HTERT RPE-1 (cell line): ENCODE results near the gene UNC79.

Experiments
- in situ Hi-C: fragments of 300-500 bp; cut with MboI; formaldehyde crosslinking; loops from 4 replicates; pipeline ENCODE4 v1.14.3; 2020; ENCODE audit warnings: low sequenced_read_pairs

UNC79 gene

DNA sequence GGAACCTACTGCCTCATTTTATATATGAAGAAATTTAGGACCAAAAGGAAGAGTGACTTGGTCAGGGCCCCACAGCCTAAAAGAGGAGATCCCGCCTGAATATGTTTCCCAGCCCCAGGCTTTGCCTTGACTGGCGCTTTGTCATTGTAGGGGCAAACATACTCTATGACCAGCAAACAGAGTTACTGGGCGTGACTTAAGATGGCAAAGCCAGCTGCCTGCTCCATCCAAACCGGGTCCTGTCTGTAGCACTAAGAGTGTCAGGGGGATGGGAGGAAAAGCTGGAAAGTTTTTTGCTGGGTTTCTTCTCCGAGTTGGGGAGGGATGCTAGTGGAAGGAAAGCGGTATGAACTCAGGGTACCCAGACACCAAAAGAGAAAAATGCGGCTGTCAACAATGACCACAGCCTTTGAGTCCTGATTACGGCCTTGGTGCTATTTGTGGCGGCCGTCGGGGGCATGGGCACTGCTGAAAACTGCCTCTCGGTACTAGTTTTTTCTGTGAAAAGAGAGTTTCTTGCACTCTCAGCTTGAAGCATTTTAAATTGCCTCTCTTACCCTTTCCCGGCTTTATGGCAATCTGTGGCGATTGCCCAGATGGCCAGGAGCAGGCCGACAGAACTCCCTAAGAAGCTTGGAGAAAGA, 274.9 kb downstream of the UNC79 start:
- in situ Hi-C loops = no loop called here

DNA sequence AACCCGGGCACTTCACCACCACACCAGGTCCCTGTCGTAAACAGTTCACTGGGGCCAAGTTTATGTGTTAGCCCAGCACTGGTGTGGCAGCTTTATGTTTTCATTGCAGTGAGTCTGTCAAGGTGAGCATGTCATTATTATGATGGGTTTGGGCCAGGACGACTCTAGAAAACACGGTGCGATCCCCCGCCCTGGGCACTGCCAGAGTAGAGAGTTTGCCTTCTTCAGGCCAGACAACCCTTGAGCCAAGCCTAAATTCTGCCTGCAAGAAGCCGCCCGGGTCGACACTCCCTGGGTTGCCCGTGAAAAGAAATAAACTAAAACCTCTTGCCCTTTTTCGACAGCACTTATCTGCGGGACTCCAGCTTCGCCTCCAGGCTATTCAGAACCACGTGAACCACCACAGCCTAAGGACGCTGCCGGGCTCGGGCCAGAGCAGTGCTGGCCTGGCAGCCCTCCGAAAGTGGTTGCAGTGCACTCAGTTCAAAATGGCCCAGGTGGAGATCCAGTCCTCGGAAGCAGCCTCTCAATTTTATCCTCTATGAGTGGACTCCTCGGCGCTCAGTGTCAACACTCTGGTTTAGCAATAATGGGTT, 275.7 kb downstream of the UNC79 start:
- in situ Hi-C loops = no loop called here

DNA sequence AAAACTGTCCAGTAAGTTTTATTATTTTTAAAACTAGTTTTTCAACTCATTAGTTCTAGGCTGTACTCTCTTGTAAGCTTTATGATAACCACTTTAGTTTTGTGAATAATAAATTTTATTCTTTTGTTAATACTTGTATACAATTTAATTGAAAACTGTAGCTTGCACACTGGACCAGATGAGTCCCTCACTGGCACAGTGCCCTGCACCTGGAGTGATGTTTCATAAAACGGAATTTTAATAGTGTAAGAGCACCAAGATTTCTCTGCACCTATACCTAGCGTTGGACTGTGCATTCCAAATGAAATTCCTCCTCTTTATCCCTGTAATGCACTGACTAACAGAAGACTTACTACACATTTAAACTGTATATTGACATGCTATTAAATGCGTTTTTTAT, 276.7 kb downstream of the UNC79 start:
- in situ Hi-C loops = no loop called here

DNA sequence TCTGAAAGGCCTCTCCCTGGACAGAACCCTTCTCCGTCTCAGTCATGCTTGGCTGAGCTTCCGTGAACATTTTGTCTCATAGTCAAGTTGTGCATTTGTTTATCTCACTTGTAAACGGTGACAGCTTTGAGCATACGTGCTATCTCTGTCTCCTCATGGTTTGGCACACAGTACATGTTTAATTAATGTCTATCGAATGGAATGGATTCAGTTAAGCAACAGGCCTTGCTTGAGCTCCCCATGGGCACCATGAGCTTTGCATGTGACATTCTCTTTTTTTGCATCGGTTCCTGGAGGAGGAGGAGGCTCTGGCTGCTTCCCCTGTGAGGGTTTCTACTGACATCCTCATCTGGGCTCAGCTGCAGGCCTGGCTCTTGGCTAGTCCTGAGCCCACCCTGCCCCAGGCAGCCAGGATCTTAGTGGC, 277.6 kb downstream of the UNC79 start:
- in situ Hi-C loops = no loop called here

DNA sequence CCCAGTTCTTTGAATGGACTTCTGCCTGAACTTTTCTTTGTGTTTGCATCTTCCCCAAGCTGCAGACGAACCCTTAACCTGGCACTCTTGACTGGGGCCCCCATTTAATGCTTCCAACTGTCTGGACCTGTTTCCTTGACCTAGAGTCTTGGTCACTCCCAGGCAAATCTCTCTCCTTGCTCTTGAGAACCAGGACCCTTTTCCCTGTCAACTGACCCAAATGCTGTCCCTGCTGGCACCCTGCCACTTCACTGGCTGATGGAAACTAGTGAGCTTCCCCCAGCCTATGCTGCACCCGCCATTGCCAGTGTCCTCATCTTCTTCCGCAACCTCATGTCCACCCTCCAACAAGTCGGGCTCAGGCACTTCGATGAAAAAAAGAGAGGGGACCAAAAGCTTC, 278.1 kb downstream of the UNC79 start:
- in situ Hi-C loops = no loop called here

DNA sequence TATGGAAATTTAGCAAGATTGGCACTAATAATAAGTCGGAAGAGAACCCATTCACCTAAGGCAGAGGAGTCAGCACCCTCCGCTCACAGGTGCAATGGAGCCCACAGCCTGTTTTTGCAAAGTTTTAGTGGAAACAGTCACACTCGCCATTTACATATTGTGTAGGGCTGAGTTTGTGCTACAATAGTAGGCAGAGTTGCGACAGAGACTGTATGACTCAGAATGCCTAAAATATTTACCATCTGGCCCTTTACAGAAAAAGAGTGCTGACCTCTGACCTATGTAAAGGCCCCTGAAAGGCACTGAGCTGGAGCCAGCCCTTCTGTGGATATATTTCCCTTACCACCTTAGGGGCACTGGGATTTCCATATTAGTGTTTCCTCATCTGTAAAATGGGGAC, 278.5 kb downstream of the UNC79 start:
- in situ Hi-C loops = no loop called here

DNA sequence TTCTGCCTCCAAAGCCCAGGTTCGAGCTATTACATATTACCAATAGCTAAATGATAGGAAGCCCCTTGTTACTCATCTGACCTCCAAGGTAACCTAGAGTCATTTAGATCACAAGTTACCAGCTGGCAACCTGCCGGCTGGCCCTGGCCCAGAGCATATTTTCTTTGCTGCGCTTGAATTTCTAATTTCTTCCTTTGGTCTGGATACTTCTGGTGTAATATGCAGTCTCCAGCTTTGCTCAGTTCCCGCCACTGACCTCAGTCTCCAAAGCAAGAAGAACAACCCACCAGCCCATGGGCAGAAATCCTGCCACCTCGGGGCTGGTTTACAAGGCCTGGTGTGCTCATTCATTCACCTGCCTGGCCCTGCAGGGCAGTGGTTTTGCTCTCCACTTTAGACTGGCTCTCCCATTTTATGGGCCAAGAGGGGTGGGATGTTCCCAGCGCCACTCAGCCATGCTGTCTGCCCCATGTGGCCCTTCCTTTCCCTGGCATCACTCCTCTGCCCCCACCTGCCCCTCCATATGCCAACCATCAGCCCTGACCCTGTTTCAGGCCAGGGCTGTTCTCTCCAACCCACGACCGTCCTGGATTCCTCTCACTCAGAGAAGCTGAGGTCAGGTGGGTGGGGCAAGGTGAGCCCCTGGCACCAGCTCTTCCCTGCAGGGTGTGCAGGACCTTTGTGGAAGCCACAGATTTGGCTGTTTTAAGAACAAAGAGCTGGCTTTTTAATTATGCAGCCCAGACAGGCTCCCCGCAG, 281.5 kb downstream of the UNC79 start:
- in situ Hi-C loops = no loop called here

DNA sequence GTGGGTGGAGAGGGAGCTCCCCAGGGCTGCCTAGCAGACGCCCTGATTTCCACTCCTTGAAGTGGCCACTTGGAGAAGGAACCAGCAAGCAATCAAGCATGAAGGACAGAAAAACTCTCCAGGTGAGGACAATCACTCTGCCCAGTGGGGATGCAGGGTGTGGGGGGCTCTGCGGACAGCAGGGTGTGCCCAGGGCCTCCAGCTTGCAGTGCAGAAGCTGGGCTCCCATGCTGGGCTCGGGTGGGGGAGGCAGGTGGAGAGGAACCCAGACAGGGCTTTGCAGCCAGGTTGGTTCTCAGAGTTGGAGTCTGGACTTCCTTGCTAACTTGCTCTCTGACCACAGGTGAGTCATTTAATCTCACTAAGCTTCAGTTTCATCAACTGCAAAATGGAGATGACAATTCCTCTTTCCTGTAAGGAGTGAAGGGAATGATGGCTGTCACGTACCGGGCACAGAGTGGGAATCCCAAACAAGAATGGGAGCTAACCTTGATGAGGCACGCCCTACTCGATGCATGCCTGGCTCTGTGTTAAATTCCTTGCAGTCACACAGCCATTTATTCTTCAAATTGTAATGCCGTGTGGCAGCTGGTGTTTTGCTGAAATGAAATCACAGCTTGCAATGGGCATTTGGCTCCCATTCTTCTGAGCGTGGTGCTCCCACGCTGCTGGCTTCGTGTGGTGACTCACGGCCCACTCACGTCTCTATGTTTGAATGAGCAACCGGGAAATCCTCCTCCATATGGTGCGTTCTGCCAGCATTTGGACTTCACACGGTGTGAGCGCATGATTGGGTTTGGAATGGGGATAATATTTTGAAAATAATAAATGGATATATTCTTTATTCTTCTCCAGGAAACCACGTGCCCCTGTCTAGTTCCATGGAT, 282.3 kb downstream of the UNC79 start:
- in situ Hi-C loops = no loop called here

DNA sequence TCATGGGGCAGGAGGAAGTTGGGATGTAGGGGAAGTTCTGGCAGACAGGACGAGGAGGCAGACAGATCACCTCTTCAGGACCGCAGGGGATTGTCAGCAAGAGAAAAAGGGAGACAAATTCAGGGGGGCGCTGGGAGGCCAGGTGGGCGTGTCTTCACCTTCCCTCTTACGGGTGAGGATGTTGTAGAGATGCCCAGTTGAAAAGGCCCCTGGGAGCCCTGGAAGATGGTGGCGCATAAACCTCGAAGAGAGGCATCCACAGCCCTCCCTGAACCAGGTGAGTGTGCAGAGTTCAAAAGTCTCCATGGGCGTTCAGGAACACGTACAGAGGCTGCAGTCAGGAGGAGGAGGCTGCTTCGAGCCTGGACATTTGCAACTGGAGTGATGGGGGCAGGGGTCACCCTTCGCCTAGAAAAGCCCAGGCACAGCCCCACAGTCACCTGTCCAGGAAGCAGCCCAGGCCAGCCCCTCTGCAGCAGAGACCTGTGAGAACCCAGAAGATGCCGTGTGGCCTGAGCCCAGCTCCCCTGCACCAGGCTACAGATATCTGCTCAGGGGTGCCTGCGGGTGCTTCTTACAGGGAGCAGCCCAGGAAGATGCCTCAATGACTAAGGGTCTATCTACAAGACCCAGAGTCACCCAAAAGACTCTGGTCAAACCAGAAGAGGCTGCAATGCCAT, 283.1 kb downstream of the UNC79 start:
- in situ Hi-C loops = no loop called here

DNA sequence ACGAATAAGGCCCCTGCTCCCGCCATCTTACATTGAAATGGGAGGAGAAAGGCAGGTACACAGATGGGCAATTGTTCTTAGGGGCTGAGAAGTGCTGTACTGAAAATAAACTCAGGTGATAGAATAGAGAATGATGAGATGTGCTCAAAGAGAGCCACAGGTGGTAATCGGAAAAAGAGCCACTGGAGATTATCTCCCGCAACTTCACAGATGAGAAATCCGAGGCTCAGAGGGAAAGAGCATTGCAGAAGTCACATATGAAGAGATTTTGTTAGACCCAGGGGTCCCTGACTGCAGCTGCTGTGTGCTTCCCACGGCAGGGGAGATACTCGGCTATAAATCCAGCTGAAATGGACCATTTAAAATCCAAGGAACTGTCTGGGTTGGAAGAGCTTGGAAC, 283.9 kb downstream of the UNC79 start:
- in situ Hi-C loops = no loop called here

DNA sequence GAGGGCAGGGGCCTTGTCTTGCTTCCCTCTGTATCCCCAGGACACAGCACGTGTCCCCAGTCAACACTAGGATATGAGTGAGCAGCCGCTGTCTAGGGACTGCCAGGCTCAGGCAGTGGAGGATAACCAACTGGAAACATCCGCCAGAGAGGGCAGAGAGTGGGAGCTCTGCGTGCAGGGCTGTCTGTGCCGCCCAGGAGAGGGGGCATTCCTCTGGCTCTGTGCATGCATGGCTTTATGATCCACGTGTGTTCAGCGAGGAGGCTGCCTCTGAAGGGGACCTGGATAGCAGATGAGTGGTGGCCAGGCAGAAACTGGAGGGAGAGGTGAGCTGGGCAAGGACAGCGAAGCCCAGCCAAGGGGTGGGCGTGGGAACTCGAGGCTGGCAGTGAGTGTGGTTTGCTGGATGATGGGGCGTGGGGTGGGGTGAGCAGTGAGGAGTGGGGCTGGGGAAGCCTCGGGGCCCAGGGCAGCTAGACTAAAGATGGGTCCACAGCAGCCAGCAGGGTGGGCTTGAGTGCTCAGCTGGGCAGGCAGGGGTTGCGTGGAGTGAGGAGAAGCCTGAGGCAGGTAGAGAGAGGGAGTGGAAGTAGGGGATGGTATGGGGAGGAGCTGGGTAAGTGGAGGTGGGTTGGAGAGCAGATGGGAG, 284.7 kb downstream of the UNC79 start:
- in situ Hi-C loops = no loop called here

DNA sequence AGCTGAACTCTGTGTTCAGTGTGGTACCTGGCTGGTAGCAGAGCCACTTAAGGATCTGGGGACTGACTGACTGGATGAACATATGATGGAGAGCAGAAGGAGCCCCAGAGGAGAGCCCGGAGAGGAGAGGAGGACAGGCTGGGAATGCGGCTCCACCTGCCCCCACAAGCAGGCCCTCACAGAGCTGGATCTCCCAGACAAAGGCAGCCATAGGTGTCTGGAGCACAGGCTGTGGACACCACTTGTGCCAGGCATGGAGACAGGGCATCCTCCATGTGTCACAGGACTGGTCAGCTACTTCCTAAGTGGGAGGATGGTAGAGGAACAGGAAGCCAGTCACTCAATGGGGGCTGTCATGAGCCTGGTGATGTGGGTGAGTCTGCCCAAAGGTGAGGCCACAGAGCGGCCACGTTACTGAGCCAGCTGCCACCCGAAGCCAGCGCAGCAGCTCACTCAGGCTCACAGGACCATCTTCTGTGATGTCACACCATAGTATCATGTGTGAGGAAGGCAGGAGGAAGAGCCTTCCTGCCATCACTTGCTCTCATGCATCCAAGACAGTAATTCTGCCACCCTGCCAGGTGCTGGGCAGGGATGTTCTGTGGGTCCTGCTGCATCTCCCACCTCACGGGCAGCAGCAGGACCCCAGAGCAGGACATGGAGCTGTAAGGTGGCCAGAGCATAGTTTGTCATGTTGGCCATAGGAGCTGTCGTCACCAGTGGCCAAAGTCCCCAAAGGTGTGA, 285.4 kb downstream of the UNC79 start:
- in situ Hi-C loops = no loop called here

DNA sequence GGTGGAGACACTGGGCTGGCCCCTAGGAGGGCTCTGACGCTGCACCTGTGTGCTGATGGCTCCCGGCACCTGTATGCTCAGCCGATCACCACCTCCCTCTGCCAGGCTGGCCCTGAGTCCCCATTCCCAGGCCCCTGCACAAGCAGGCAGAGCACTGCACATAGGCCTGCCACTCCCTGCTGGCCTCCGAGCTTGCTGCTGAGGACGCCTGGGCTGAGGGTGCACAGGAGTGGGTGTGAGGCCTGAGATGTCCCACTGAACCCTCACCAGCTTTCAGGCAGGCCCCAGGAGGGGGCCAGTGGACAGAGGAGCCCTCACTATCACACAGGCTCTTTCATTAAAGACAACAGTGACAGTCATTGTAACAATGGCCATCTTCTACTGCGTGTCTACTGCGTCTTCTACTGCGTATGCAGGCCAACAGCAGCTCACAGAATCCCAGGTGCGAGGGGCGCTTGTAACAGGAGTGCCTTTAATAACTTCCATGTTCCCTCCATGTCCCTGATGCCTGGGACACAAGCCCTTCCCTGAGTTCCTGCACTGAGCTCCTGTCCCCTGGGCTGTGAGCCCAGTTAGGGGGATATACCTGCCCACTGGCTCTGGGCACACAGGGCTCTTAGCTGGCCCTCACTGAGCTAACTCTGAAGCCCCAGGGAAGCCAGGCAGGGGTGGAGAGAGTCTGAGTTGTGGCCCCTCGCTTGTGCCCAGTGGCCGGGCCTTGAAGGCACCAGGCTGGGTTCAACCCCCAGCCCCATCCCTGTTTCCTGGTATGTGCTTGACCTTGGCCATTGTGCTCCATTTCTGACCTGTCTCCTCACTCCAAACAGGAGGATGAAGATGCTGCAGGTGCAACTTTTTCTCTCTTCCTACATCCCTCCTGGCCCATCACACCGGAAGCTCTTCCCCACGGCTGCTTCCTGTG, 286.3 kb downstream of the UNC79 start:
- in situ Hi-C loops = no loop called here

DNA sequence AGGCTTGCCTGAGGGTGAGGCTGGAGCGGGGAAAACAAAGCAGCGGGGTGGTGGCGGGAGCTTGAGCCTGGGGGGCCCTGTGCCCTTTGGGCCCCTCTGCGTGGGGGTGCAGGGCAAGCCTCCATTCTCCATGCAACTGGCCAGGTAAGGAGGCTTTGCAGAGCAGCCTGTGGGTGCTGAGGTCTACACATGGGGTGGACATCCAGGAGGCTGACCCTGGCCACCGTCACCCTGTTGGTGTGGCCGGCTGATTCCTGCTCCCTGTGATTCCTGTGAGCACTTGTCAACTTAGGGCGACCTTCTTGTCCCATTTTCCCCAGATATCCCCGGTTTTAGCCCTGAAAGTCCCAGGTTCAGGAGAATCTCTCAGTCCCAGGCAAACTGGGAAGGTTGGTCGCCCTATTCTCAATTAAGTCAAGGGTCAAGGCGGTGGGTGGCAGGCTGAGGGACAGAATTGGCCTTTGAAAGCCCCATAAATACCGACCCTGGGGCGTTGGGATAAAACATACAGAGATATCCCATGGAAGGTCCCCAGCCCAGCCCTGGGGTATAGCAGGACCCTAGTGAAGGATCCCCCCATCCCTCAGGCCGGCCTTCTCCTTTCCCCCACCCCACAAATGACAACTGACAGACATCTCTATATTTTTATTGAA, 287.1 kb downstream of the UNC79 start:
- in situ Hi-C loops = no loop called here

DNA sequence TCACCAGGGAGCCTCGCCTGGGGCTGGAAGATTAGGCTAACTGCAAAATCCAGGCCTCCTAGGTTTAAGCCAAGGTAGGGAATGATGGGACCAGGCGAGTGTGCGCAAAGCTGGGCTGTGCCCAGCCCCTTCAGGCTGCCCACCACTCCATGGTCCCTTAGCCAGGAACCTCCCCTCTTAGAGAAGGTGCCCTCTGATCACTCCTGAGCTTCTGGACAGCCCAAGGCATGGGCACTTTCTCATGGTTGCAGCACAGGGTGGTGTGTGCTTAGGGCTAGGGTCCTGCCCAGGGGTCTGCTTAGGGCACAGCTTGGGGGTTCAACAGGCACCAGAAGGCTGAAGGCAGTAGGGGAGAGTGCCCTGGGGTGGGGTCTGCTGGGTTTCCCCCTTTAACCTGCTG, 288.5 kb downstream of the UNC79 start:
- in situ Hi-C loops = no loop called here

DNA sequence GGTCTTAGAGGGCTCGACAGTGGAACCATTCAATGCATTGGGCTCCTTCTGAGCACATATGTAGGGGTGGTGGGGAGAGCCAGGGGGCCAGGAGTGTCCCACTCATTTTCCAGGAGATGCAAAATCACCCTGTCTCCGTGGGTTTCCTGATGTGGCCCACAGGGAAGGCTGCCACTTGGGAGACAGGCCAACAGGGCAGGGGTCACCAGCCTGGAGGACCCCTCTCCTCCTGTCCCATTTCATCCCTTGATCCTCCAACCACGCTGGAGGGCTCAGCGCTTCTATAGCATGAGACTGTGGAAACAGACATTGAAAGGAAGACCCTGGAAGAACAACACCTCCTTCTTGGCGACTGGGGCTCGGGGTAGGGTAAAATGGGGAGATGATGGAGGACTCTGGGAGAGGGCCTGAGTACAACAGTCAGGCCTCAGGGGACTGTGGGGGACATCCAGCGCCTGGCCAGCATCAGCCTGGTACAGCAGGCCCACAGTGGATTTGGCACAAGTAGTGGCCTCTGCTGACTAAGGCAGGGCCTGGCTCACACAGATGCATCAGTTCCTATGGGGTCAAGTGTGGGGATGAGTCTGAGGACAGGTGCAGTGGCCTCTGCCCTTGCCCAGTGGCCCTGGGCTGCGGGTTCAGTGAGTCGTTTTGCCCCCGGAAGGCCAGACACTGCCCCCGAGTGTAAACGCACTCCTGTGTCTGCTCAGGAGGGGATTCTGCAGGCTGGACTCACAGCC, 289.5 kb downstream of the UNC79 start:
- in situ Hi-C loops = no loop called here

DNA sequence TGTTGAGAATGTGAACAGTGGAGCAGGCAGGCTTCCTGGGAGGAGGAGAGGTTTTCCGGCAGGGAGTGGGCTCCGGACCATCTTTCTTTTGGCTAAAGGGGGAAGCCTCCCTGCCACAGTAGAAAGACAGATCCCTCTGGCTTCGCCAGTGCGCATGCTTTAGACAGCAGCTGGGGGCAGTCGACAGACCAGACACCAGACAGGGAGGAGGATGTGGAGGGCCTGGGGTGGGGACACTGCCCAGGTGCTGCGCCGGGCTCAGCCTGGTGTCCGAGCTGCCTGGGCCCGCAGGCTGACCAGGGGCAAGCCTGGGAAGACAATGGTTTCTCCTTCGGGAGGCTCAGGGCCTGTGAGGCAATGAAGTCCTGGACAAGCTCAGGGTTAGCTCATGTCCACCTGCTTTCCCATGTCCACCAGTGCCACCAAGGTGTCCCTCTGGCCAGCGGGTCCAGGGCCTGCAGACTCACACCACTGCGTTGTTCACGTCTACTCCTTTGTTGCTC, 290.3 kb downstream of the UNC79 start:
- in situ Hi-C loops = no loop called here
